ENCODE results near the gene PRR11. TPM values are rescaled to one million over a fixed set of nuclear protein-coding genes. Genes with fewer than 3 reads are reported as not detected.
"Not testable (repeated sequence)": the region's sequence is repeated elsewhere in the genome, so short reads cannot be mapped to it uniquely, and the experiment has no call there.

Gene PRR11
- total RNA-seq, 4 donors from 2014 or later: 1.5 to 4.1 (median 2.2) TPM

- TF ChIP-seq CTCF (IDR thresholded peaks at IDR 0.05) (peak; percentile 47 to 94 (median 75)), POLR2A (IDR thresholded peaks at IDR 0.05) (peak; percentile 43 to 70)
- no peaks in the 10 kb centered on the region for H3K36me3 ChIP-seq
- peak within 1 kb of the TSS; percentile 68 to 80 (median 74) for H3K27ac ChIP-seq
- peak within 1 kb of the TSS; percentile 56 to 76 (median 72) for H3K4me3 ChIP-seq
- H3K4me1 ChIP-seq: peaks cover 0 to 4% (median 0%) of the 10 kb centered on the region in 4 donors
- no peaks in the 10 kb centered on the region for H3K9me3 ChIP-seq
- DNase-seq: peak; percentile 94 to 98 (median 96)
- H3K27me3 ChIP-seq: no peaks in the 10 kb centered on the region
These were observed 65.0 kb downstream of the PRR11 start, which contains the start of gene GDPD1 for GRCh38 chr17:59220328-59221158. Gene GDPD1 (plus strand): TSS chr17:59220511. CDS start chr17:59220610, 99 bp downstream.

GRCh38 chr17:59221159-59221847 is 65.8 kb downstream of the PRR11 start:
- no peaks in the 10 kb centered on the region for H3K36me3 ChIP-seq
- TF ChIP-seq POLR2A (IDR thresholded peaks at IDR 0.05) (no peak), CTCF (IDR thresholded peaks at IDR 0.05) (no peak)
- H3K4me3 ChIP-seq: peak overlapping the region; percentile 56 to 76 (median 72)
- peak in 1 of 3 donors; percentile 18 for DNase-seq
- no peaks in the 10 kb centered on the region for H3K27me3 ChIP-seq
- no peaks in the 10 kb centered on the region for H3K9me3 ChIP-seq
- H3K4me1 ChIP-seq: peaks cover 0 to 4% (median 0%) of the 10 kb centered on the region in 4 donors
- H3K27ac ChIP-seq: peak overlapping the region in 3 of 4 donors; percentile 72 to 80 (median 76)

- Histone ChIP-seq H3K9me3 (no peaks in the 10 kb centered on the region), H3K4me3 (no peak overlapping the region), H3K4me1 (peaks cover 0 to 4% (median 0%) of the 10 kb centered on the region in 4 donors), H3K27me3 (no peaks in the 10 kb centered on the region), H3K27ac (no peak overlapping the region), H3K36me3 (no peaks in the 10 kb centered on the region)
- no peak for TF ChIP-seq POLR2A (IDR thresholded peaks at IDR 0.05)
- DNase-seq: no peak
These were observed 68.3 kb downstream of the PRR11 start for GRCh38 chr17:59223813-59224212.

- not testable (repeated sequence) for H3K4me3 ChIP-seq, DNase-seq, H3K36me3 ChIP-seq, H3K4me1 ChIP-seq, H3K27ac ChIP-seq, H3K27me3 ChIP-seq, H3K9me3 ChIP-seq
These were observed 73.0 kb downstream of the PRR11 start for GRCh38 chr17:59228588-59228987.

GRCh38 chr17:59230764-59231163 is 75.2 kb downstream of the PRR11 start:
- Histone ChIP-seq H3K4me1 (no peaks in the 10 kb centered on the region), H3K27ac (no peak overlapping the region), H3K4me3 (no peak overlapping the region), H3K27me3 (no peaks in the 10 kb centered on the region), H3K36me3 (no peaks in the 10 kb centered on the region), H3K9me3 (no peaks in the 10 kb centered on the region)
- TF ChIP-seq POLR2A (IDR thresholded peaks at IDR 0.05) (no peak), CTCF (IDR thresholded peaks at IDR 0.05) (no peak)
- no peak for DNase-seq

- H3K27me3 ChIP-seq: no peaks in the 10 kb centered on the region
- no peaks in the 10 kb centered on the region for H3K9me3 ChIP-seq
- no peaks in the 10 kb centered on the region for H3K4me1 ChIP-seq
- no peak overlapping the region for H3K27ac ChIP-seq
- H3K4me3 ChIP-seq: no peak overlapping the region
- DNase-seq: no peak
- TF ChIP-seq POLR2A (IDR thresholded peaks at IDR 0.05) (no peak), CTCF (IDR thresholded peaks at IDR 0.05) (no peak)
- H3K36me3 ChIP-seq: no peaks in the 10 kb centered on the region
These were observed 79.1 kb downstream of the PRR11 start for GRCh38 chr17:59234631-59235030.

Data from Peyer's patch (tissue), 4 donors.